MG63 (cell line): ENCODE data around the gene NXN. TPM values are rescaled to one million over a fixed set of nuclear protein-coding genes. Genes with fewer than 3 reads are reported as not detected.
A peak's percentile ranks its signal among the peaks of the same experiment; 100 is the strongest.

Experiments
- DNase-seq: peaks from one replicate; pipeline ENCODE4 v3.0.0-alpha.2; 2020
- H3K27me3 ChIP-seq: fragments of 250-450 bp; sonication (Bioruptor Pico); 2 replicates; pipeline ENCODE4 v1.5.1; 2020; ENCODE audit warnings: mild to moderate bottlenecking, moderate library complexity
- H3K36me3 ChIP-seq: fragments of 250-450 bp; sonication (Bioruptor Pico); 2 replicates; pipeline ENCODE4 v1.5.1; 2020; ENCODE audit warnings: mild to moderate bottlenecking, moderate library complexity
- H3K4me3 ChIP-seq: fragments of 250-450 bp; sonication (Bioruptor Pico); 2 replicates; pipeline ENCODE4 v1.5.1; 2020; ENCODE audit warnings: mild to moderate bottlenecking, moderate library complexity
- H3K9me3 ChIP-seq: fragments of 250-450 bp; sonication (Bioruptor Pico); 2 replicates; pipeline ENCODE4 v1.5.1; 2020; ENCODE audit warnings: mild to moderate bottlenecking, moderate library complexity
- total RNA-seq: library from RNA; depleted of rRNA; stranded (reverse); fragments of >200 nt; shearing (Covaris generic); gene quantifications from 2 replicates; pipeline ENCODE4 v1.2.3, GENCODE V29; 2014; ENCODE audit warnings: low replicate concordance

NXN gene
- total RNA-seq, 1 experiment from 2014 or later = 100 TPM

GRCh38 chr17:1009229-1010085, 29.9 kb upstream of the NXN start:
- no peak overlapping the region for H3K4me3 ChIP-seq
- no peaks in the 10 kb centered on the region for H3K27me3 ChIP-seq
- no peaks in the 10 kb centered on the region for H3K9me3 ChIP-seq
- DNase-seq = no peak
- H3K36me3 ChIP-seq = peaks cover 3% of the 10 kb centered on the region

DNA sequence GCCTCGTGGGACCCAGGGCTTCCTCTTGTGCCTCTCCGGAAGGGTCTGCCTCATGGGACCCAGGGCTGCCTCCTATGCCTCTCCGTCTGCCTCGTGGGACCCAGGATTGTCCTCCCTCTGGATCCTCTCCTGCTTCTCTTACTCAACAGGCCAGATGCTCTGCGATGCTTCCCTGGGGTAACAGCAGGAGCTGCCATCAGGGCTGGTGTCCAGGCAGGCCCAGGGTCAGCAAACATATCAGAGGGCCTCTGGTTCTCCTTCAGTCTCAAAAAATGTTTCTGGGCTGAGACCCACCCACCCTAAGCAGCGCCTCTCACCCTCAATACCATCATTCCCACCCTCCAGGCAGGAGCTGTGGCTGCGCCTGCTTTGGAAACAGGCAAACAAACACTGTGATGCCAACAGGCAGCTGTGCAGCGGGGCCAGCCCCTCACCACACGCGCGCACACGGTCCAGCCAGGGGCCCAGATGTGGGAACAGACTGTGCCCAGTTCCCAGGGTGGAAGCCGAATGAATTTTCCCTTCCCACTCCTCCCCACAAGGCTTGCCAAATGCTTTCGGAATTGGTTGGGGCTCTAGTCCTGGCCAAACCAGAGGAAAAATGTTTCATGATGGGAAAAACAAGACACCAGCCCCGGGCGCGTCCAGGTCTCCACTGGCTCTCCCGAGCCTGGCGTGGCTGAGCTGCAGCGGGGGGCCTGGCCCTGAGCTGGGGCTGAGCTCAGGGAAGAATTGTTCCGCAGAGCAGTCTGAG, 28.6 kb upstream of the NXN start:
- no peaks in the 10 kb centered on the region for H3K27me3 ChIP-seq
- no peak for DNase-seq
- no peaks in the 10 kb centered on the region for H3K9me3 ChIP-seq
- peaks cover 3% of the 10 kb centered on the region for H3K36me3 ChIP-seq
- H3K4me3 ChIP-seq = no peak overlapping the region

- no peak for DNase-seq
- Histone ChIP-seq H3K36me3 (peaks cover 3% of the 10 kb centered on the region), H3K9me3 (no peaks in the 10 kb centered on the region), H3K27me3 (no peaks in the 10 kb centered on the region), H3K4me3 (no peak overlapping the region)
Measured at GRCh38 chr17:1007310-1008007, 27.9 kb upstream of the NXN start.

DNA sequence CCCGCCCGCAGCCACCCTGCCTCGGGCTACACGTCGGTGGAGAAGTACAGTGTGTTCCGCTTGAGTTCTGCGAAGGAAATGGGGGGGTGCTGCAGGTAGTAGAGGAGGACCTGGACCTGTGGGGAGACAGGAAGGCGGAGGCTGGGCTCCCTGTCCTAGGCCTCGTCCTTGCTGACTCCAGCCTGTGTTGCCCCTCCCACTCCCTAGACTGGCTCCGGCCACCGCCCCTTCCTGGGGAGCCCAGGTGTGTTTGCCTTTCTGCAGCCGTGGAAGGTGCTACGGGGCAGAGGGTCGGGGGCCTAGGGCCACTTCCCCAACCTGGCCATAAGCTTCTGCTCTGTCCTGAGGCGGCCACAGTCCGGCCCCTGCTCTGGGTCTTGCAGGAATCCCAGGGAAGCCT, 26.5 kb upstream of the NXN start:
- Histone ChIP-seq H3K9me3 (no peaks in the 10 kb centered on the region), H3K4me3 (no peak overlapping the region), H3K36me3 (peaks cover 5% of the 10 kb centered on the region), H3K27me3 (no peaks in the 10 kb centered on the region)
- no peak for DNase-seq

- H3K36me3 ChIP-seq = peaks cover 11% of the 10 kb centered on the region
- peak; percentile 66 for DNase-seq
- H3K27me3 ChIP-seq = no peaks in the 10 kb centered on the region
- H3K9me3 ChIP-seq = no peaks in the 10 kb centered on the region
- no peak overlapping the region for H3K4me3 ChIP-seq
Measured at GRCh38 chr17:1005361-1005946, 25.9 kb upstream of the NXN start.

- Histone ChIP-seq H3K4me3 (no peak overlapping the region), H3K9me3 (no peaks in the 10 kb centered on the region), H3K27me3 (no peaks in the 10 kb centered on the region), H3K36me3 (peaks cover 16% of the 10 kb centered on the region)
- no peak for DNase-seq
Measured at GRCh38 chr17:1004769-1005295, 25.3 kb upstream of the NXN start.

- H3K27me3 ChIP-seq = no peaks in the 10 kb centered on the region
- DNase-seq = no peak
- H3K4me3 ChIP-seq = no peak overlapping the region
- no peaks in the 10 kb centered on the region for H3K9me3 ChIP-seq
- peaks cover 22% of the 10 kb centered on the region for H3K36me3 ChIP-seq
Measured at GRCh38 chr17:1003972-1004768, 24.6 kb upstream of the NXN start.

GRCh38 chr17:1003633-1003971, 24.0 kb upstream of the NXN start:
- H3K36me3 ChIP-seq = peaks cover 25% of the 10 kb centered on the region
- no peak for DNase-seq
- H3K27me3 ChIP-seq = no peaks in the 10 kb centered on the region
- no peak overlapping the region for H3K4me3 ChIP-seq
- H3K9me3 ChIP-seq = no peaks in the 10 kb centered on the region

DNA sequence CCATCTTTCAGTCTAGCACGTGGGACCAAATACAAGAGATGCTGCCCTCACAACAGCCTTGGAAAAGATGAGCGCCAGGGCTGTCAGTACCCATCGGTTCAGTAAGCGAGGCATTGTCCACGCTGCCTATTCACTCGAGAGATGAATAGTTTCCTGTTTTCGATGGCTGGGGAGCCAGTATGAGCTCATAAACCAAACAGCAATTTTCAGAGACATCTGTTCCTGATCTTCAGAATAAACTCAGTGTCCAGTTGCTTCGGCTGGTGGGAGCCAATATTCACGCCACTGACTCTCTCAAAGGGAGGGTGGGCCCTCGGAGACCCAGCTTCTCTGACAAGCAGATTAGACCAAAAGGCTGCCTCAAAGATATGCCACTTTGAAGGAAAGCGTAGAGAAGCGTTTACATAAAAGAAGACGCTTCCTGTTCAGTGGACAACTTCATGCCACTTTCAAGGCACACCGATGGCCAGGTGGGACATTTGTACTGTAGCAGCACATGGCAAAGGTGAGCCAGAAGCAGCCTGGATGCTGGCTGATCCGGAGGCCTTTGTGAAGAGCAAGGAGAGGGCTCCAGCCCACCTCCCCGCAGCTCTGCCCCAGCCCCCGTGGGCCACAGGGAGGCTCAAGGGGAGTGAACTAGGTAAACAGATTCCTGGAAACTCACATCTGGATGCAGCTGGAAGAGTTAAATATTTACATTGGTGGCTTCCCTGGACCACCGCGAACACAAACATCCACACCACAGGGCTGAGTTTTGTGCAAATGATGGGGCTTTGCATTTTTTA, 23.4 kb upstream of the NXN start:
- Histone ChIP-seq H3K27me3 (no peaks in the 10 kb centered on the region), H3K4me3 (no peak overlapping the region), H3K36me3 (peaks cover 25% of the 10 kb centered on the region), H3K9me3 (no peaks in the 10 kb centered on the region)
- DNase-seq = no peak

DNA sequence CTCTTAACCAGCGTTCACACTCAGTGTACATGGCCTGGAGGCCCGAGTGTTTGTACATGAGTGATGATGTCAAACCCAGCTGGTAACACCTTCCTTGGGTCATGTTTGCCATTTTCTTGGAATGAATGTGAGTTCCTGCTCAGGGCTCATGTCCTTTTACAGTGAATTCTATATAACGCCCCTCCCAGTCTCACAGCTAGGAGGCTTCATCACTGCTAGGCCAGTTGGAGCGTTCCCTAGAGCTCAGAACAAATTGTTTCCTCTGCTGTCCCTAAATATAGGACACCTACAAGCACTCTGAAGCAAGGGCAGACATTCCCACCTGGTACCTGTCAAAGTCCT, 22.8 kb upstream of the NXN start:
- no peak overlapping the region for H3K4me3 ChIP-seq
- H3K27me3 ChIP-seq = no peaks in the 10 kb centered on the region
- DNase-seq = no peak
- no peaks in the 10 kb centered on the region for H3K9me3 ChIP-seq
- H3K36me3 ChIP-seq = peaks cover 25% of the 10 kb centered on the region

DNA sequence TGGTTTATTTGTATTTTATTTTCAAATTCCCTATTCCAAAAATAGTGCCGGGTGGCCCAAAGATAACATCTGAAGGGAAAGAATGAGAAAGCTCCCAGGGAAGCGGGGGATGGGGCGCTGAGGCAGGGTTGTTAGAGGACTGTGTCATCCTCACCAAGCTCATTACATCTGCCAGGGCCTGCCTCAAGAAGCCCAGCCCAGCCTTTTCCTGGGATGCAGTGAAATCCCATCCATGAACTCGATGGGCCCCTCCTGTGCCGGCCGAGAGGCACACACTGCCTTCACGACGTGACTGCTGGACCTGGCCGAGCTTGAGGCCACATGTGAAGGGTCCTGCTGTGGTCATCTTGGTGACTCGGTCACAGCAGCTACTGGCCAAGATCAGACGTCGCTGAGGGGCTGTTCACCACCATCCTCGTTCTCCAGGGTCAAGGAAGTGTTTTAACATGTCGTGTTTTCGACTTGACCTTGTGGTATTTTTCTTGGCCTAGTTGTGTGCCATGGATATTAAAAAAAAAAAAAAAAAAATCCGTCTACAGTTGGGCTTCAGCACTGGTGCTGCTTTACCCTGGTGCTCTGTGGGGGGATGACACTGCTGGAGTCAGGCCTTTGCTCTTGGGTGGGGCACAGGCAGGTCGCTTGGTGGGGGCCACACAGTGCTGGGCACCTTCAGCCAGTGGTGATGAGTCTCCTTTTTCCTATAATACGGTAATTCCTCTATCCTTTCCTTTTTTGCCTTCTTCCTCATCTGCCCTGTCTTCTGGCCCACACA, 22.2 kb upstream of the NXN start:
- Histone ChIP-seq H3K9me3 (no peaks in the 10 kb centered on the region), H3K27me3 (no peaks in the 10 kb centered on the region), H3K4me3 (no peak overlapping the region), H3K36me3 (peaks cover 25% of the 10 kb centered on the region)
- DNase-seq = no peak

DNA sequence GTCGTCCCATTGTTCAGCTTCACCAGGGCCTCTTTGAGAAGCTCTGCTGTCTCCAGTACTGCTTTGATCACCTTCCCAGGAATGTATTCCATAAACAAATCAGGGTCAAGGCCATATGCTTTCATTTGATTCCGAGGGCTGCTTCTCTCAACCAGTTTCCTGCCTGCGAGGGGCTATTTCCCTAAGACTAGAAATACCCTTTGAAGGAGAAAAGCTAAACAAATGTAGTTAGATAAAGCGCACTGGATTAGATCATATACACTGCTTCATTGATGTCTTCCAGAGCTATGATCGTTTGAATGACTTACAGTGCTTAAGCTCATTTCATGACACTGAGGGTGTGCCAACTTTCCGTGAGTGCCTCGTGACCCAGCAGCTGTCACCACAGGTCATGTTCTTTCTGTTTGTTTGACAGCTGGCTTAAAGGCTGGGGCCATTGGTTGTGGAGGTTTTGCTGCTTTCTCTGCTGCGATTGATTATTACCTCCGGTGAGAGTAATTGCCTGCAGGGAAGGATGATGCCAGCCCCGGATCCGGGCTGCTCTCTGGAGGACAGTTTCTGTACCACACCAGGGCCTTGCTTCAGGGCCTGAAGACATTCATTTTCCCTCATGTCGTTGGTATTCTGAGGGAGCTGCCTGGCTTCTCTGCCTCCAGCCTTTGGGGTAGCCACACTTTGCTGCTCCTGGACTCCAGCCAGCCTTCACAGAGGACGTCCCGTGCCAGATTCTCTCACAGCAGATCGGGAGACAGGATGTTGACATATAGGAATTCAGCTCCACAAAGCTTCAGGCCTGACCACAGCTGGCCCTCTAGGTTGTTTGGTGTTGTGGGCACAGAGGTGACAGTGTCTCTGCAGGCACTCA, 21.3 kb upstream of the NXN start:
- Histone ChIP-seq H3K27me3 (no peaks in the 10 kb centered on the region), H3K36me3 (peaks cover 25% of the 10 kb centered on the region), H3K4me3 (no peak overlapping the region), H3K9me3 (no peaks in the 10 kb centered on the region)
- no peak for DNase-seq

DNA sequence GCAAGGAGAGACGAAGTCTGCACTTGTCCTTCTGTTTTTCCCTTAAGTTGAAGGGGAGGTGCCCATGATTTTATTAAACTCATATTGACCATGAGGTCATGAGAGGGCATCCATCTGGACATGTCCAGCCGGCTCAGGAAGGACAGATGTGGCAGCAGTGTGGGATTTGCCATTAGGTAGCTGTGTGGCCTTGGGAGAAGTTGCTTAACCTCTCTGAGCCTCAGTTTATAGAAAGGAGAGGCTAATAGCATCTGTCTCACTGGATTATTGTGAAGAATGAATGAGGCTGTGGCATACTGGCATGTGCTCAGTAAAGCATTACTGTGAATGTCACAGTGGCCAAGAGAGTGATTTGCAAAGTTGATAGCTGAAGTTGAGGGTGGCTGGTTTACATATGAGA, 18.5 kb upstream of the NXN start:
- H3K9me3 ChIP-seq = no peaks in the 10 kb centered on the region
- H3K27me3 ChIP-seq = no peaks in the 10 kb centered on the region
- H3K4me3 ChIP-seq = peak overlapping the region; percentile 79
- H3K36me3 ChIP-seq = peaks cover 22% of the 10 kb centered on the region
- no peak for DNase-seq
